Thyroid gland (tissue), 4 donors: Measurements from ENCODE around the gene DCAF12.

ENCODE experiments used
- POLR2A ChIP-seq, 2 donors: fragments of 450-650 bp; IDR thresholded peaks; one replicate each; pipeline ENCODE4 v1.6.1; 2017; ENCODE audit warnings: antibody characterized with exemption in 2 of 2, mild to moderate bottlenecking in 2 of 2, moderate library complexity in 1 of 2
- TF ChIP-seq, protein P1 (sequence below), 6 experiments: fragments of 200-600 bp in 3 of 6; fragments of 450-650 bp in 3 of 6; sonication (generic) in 3 of 6; IDR thresholded peaks; one replicate each; pipeline ENCODE4 v1.5.1; 2016 to 2019; ENCODE audit warnings: antibody characterized with exemption in 6 of 6, mild to moderate bottlenecking in 2 of 6, inconsistent platforms in 1 of 6, moderate library complexity in 1 of 6

DNA sequence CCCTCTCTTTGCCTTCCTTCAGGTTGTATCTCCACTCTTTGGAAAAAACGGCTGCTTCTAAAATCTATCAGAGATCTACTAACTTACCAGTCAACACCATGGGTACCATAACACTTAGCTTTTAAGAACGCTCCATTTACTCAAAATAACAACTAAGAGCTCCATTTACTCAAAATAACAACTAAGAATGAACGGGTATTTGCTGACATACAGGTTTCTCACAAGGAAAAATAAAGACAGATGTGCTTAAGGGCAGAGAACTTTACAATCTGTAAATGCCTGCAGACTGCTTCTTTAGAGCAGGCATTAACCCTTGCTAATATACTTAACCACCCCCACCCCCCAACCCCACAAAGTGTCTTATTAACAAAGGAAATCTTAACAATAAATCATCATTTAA is 80.6 kb downstream of the DCAF12 start:
- TF ChIP-seq, protein P1, sequence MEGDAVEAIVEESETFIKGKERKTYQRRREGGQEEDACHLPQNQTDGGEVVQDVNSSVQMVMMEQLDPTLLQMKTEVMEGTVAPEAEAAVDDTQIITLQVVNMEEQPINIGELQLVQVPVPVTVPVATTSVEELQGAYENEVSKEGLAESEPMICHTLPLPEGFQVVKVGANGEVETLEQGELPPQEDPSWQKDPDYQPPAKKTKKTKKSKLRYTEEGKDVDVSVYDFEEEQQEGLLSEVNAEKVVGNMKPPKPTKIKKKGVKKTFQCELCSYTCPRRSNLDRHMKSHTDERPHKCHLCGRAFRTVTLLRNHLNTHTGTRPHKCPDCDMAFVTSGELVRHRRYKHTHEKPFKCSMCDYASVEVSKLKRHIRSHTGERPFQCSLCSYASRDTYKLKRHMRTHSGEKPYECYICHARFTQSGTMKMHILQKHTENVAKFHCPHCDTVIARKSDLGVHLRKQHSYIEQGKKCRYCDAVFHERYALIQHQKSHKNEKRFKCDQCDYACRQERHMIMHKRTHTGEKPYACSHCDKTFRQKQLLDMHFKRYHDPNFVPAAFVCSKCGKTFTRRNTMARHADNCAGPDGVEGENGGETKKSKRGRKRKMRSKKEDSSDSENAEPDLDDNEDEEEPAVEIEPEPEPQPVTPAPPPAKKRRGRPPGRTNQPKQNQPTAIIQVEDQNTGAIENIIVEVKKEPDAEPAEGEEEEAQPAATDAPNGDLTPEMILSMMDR (IDR thresholded peaks at IDR 0.05), result no peak
- no peak for TF ChIP-seq POLR2A (IDR thresholded peaks at IDR 0.05)
